CD1c-positive myeloid dendritic cell (primary cell): ENCODE measurements around the gene PCDHA13.
"Not testable (repeated sequence)": the region's sequence is repeated elsewhere in the genome, so short reads cannot be mapped to it uniquely, and the experiment has no call there.

Experiments
- DNase-seq: peaks from one replicate; pipeline ENCODE4 v3.0.0-alpha.2; 2016; ENCODE audit errors: extremely low spot score

The PCDHA13 gene

GRCh38 chr5:140881889-140882590 lies at the start of gene PCDHA13:
PCDHA13 (plus strand) TSS chr5:140882124; CDS start chr5:140882269, 145 bp downstream.
- no peak for DNase-seq

GRCh38 chr5:140833993-140834392 lies 47.9 kb upstream of the PCDHA13 start, which contains the start of gene PCDHA7:
PCDHA7 (plus strand) TSS chr5:140834269; CDS start chr5:140834384, 115 bp downstream.
- DNase-seq = no peak

- not testable (repeated sequence) for DNase-seq
Measured at GRCh38 chr5:140834439-140835008, 47.4 kb upstream of the PCDHA13 start.

- DNase-seq = no peak
Measured at GRCh38 chr5:140835622-140836510, 46.1 kb upstream of the PCDHA13 start.

GRCh38 chr5:140840978-140841962 lies 40.7 kb upstream of the PCDHA13 start, which contains the start of gene PCDHA8:
PCDHA8 (plus strand) TSS chr5:140841187; CDS start chr5:140841322, 135 bp downstream.
- no peak for DNase-seq

GRCh38 chr5:140842798-140843733 lies 38.9 kb upstream of the PCDHA13 start:
- DNase-seq = no peak

- not testable (repeated sequence) for DNase-seq
Measured at GRCh38 chr5:140848139-140849102, 33.5 kb upstream of the PCDHA13 start, which contains the start of gene PCDHA9. PCDHA9 (plus strand) TSS chr5:140848382; CDS start chr5:140848496, 114 bp downstream.

GRCh38 chr5:140849831-140850634 lies 31.9 kb upstream of the PCDHA13 start:
- DNase-seq = not testable (repeated sequence)

GRCh38 chr5:140855772-140856674 lies 25.9 kb upstream of the PCDHA13 start, which contains the start of gene PCDHA10:
PCDHA10 (plus strand) TSS chr5:140855897; CDS start chr5:140856049, 152 bp downstream.
- DNase-seq = no peak

- no peak for DNase-seq
Measured at GRCh38 chr5:140857177-140857986, 24.5 kb upstream of the PCDHA13 start.

GRCh38 chr5:140857987-140858240 lies 24.0 kb upstream of the PCDHA13 start:
- DNase-seq = no peak

- DNase-seq = no peak
Measured at GRCh38 chr5:140862441-140863295, 19.3 kb upstream of the PCDHA13 start.

GRCh38 chr5:140868721-140869554 lies 13.0 kb upstream of the PCDHA13 start, which contains the start of gene PCDHA11:
PCDHA11 (plus strand) TSS chr5:140868957; CDS start chr5:140869104, 147 bp downstream.
- DNase-seq = no peak

- no peak for DNase-seq
Measured at GRCh38 chr5:140869555-140869886, 12.4 kb upstream of the PCDHA13 start.
